Glomerular visceral epithelial cell (primary cell): ENCODE results near the gene F8A1.
"Not testable (repeated sequence)": the region's sequence is repeated elsewhere in the genome, so short reads cannot be mapped to it uniquely, and the experiment has no call there.

ENCODE experiments used
- DNase-seq: peaks from one replicate; pipeline ENCODE4 v3.0.0-alpha.2; 2016; ENCODE audit errors: extremely low spot score

F8A1 gene

DNA sequence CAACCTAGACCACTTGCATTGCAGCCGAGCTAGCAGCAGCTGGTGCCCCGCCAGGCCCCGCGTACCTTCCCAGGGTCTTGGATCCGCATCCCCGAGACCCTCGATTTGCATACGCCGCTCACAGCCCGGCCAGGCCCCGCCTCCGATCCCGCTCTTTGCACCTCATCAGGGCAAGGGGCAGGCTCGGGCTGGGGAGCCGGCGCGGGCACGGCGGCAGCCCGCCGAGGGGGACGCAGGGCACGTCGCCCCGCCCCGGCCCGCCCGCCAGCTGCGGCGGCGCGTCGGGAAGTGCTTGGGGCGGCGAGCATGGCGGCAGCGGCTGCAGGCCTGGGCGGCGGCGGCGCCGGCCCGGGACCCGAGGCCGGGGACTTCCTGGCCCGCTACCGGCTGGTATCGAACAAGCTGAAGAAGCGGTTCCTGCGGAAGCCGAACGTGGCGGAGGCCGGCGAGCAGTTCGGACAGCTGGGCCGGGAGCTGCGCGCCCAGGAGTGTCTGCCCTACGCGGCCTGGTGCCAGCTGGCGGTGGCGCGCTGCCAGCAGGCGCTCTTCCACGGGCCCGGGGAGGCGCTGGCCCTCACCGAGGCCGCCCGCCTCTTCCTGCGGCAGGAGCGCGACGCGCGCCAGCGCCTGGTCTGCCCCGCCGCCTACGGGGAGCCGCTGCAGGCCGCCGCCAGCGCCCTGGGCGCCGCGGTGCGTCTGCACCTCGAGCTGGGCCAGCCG lies at the start of gene F8A1:
TSS of gene F8A1 (plus strand) at position 287 of the 720 bp plus-strand sequence. CDS start at position 307, 20 bp downstream.
- DNase-seq = not testable (repeated sequence)

DNA sequence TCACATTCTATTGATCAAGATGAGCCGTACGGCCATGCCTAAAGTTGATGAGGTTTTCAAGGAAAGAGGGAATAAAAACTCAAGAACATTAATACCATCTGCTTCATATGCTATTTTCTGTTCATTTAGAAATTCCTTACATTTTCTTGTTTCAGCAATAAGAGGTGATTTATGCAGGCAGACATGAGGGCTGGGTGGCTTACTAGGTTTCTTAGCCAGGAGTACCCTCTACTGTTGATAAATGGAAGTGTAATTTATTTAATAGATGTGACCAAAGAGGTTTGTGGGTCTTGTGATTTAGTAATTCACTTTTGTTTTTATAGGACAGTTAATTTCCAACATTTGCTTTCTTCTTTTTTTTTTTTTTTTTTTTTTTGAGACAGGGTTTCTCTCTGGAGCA lies 45.3 kb upstream of the F8A1 start:
- peak; percentile 49 for DNase-seq

DNA sequence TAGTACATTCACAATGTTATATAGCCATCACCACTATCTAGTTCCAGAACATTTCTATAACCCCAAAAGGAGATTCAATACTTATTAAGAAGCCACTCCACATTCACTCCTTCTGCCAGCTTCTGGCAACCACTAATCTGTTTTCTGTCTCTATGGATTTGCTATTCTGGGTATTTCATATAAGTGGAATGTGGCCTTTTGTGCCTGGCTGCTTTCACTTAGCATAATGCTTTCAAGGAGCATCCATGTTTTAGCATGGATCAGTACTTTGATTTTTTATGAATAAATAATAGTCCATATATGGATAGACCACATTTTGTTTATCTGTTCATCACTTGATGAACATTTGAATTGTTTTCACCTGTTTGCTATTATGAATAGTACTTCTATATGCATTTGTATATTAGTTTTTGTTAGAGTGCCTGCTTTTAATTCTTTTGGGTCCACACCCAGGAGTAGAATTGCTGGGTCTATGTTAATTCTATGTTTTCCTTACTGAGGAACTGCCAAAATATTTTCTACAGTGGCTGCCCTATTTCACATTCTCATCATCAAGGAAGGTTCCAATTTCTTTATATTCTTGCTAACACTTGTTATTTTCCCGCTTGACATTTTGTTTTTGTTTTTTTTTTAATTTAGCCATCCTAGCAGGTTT lies 35.1 kb upstream of the F8A1 start:
- no peak for DNase-seq

DNA sequence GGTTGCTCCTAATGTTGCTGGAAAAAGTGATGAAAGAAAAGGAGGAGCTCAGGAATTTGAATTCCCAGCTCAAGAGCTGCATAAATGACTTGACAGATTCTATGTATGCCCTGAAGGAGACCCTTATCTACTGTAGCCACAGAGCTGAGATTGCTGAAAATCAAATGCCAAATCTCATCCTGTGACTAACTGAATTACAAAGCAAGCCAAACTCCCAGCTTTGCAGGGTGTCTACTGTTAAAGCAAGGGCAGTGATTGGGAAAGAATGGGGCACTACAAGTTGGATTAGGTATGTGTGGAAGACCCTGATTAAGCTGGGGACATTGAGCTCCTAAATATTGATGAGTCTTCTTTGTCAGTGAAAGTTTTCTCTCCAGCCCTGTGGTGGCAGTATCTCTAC lies 30.9 kb upstream of the F8A1 start:
- DNase-seq = no peak

DNA sequence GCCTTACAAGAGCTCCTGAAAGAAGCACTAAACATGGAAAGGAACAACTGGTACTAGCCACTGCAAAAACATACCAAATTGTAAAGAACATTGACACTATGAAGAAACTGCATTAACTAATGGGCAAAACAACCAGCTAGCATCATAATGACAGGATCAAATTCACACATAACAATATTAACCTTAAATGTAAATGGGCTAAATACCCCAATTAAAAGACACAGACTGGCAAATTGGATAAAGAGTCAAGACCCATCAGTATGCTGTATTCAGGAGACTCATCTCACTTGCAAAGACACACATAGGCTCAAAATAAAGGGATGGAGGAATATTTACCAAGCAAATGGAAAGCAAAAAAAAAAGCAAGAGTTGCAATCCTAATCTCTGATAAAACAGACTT lies 17.6 kb upstream of the F8A1 start:
- not testable (repeated sequence) for DNase-seq

DNA sequence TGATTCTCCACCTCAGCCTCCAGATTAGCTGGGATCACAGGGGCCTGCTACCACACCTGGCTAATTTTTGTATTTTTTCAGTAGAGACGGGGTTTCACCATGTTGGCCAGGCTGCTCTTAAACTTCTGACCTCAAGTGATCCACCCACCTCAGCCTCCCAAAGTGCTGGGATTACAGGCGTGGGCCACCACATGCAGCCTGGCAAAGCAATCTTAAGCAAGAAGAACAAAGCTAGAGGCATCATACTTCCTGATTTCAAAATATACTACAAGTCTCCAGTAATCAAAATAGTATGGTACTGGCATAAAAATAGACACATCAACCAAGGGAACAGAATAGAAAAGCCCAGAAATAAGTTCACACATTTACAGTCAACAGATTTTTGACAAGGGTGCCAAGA lies 12.8 kb upstream of the F8A1 start:
- DNase-seq = no peak

DNA sequence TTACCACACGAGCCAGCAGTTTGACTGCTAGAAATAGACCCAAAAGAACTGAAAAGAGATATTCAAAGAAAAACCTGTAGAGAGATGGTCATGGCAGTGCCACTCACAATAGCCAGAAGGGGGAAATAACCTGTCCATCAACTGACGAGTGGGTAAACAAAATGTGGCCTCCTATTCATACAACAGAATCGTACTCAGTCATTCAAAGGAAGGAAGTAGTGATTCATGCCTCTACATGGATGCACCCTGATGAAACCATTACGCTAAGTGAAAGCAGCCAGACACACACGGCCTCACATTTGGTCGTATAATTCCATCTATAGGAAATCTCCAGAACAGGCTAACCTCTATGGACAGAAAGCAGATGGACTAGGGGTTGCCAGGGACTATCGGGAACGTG lies 2.1 kb upstream of the F8A1 start:
- DNase-seq = not testable (repeated sequence)

DNA sequence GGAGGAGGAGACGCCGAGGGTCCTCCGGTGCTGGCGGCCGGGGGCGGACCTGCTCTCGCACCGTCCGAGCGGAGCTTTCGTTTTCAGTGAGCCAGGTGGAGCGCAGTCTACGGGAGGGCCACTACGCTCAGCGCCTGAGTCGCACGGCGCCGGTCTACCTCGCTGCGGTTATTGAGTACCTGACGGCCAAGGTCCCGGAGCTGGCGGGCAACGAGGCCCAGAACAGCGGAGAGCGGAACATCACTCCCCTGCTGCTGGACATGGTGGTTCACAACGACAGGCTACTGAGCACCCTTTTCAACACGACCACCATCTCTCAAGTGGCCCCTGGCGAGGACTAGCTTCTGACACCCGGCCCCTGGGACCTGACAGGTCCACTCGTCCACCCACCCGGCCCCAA lies 1.1 kb upstream of the F8A1 start:
- not testable (repeated sequence) for DNase-seq

DNA sequence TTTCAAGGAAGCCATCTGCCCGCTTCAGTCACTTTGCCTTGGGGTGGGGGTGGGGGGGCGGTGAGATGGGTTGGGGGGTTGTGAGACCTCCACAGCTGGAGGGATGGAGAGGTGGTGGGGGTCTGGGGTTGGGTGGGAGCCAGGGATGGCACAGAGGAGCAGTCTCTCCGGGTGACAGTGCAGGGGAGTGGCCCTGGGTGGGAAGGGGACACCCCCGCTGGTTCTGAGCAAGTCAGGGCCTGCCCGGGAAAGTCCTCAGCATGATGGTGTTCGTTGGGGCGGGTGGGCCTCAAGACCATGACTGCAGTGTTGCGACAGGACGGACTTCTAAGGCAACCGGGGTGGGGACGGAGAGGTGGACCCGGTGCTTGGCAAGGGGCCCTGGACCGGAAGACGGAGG lies 606 bp upstream of the F8A1 start:
- not testable (repeated sequence) for DNase-seq

DNA sequence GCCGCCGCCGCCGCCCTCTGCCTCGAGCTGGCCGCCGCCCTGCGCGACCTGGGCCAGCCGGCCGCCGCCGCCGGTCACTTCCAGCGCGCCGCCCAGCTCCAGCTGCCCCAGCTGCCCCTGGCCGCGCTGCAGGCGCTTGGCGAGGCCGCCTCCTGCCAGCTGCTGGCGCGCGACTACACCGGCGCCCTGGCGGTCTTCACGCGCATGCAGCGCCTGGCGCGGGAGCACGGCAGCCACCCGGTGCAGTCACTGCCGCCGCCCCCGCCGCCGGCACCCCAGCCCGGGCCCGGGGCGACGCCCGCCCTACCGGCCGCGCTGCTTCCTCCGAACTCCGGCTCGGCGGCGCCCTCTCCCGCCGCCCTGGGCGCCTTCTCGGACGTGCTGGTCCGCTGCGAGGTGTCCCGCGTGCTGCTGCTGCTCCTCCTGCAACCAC lies 650 bp downstream of the F8A1 start:
- DNase-seq = not testable (repeated sequence)

DNA sequence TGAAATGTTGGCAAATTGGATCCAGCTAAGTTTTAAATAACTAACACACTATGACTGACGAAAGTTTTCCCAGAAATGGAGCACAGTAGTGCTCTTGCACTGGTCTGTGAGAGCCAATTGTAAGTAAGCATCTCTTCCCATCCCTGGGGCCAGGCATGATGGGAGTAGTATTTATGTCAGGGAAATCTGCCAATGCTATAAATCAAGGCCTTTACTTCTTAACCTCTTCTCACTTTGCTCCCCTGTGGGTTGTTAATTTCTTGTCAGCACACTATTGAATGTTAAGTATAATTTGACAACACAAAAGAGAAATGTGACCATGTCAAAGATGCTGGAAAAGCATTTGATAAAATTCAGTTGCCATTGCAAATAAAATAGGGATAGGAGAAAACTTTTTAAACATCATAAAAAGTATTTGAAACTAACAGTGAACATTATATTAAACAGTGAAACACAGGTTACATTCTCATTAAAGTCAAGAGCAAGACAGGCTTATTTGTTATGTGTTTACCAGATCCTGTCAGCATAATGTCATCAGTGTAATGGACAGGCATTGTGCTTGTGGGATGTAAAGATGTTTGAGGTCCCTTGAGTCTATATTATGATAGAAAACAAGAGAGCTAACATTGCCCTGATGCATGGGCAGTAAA lies 5.0 kb downstream of the F8A1 start:
- no peak for DNase-seq

DNA sequence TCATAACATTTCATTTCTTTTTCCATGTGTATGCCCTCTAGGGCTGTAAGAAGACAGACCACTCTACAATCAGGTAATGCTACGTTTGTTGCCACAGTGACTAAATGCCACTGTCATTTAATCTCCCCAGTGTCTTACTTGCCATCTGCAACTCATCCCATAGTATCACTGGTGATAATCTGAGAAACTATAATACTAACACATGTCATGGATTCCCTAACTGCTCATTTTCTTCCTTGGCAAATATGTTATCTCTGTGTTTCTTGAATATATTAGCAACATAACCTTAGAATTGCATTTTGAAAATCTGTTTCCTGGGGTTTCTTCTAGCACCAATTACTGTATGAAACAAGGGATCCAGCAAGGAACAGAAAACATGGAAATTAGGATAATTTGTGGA lies 6.1 kb downstream of the F8A1 start:
- no peak for DNase-seq

DNA sequence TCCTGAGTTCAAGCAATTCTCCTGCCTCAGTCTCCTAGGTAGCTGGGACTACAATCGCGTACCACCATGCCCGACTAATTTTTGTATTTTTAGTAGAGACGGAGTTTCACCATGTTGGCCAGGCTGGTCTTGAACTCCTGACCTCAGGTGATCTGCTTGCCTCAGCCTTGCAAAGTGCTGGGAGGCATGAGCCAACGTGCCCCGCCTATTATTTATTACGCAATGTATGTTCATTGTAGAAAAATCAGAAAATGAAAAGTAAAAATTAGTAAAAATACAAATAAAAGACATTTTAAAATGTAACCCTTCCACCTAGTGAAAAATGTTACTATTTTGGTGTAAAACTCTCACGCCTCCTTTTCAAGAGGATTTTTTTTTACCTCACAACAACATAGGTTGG lies 14.2 kb downstream of the F8A1 start:
- no peak for DNase-seq

DNA sequence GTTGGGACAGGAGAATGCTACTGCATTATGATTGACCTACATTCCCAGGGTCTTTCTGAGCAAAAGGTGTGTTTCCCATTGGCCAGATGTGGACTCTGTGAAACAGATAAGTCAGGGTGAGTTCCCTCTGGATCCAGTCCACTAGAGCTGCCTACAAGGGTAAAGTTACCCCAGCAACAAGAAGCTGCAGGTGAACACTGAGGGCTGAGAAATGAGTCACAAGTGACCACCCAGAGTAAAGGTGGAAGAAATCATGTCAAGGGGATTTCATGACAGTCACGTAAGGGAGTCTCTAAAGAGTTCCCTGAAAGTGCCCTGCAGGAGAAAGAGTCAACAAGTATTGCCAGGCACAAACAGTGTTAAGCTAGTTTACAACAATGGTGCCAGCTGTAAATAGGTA lies 16.3 kb downstream of the F8A1 start:
- DNase-seq = no peak

DNA sequence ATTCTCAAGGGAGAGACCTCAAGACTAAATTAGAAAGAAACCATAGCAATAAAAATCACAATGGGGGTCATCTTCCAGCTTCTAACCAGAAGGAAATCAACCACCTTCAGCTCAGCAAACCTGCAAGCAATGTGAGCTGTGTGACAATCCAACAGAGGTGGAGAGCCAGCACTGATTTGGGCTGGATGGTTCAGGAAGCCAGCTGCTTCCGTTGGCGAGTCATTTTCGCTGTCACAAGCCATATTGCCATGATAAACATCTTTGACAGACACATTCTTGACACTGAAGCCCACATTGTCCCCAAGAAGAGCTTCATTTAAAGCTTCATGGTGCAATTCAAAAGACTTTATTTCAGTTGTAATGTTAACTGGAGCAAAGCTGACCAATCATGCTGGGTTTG lies 22.7 kb downstream of the F8A1 start:
- no peak for DNase-seq

DNA sequence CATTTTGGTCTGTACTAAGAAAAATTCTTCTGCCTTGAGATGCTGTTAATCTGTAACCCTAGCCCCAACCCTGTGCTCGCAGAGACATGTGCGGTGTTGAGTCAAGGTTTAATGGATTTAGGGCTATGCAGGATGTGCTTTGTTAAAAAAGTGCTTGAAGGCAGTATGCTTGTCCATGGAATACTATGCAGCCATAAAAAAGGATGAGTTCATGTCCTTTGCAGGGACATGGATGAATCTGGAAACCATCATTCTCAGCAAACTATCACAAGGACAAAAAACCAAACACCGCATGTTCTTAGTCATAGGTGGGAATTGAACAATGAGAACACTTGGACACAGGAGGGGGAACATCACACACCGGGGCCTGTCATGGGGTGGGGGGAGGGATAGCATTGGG lies 23.9 kb downstream of the F8A1 start:
- not testable (repeated sequence) for DNase-seq

DNA sequence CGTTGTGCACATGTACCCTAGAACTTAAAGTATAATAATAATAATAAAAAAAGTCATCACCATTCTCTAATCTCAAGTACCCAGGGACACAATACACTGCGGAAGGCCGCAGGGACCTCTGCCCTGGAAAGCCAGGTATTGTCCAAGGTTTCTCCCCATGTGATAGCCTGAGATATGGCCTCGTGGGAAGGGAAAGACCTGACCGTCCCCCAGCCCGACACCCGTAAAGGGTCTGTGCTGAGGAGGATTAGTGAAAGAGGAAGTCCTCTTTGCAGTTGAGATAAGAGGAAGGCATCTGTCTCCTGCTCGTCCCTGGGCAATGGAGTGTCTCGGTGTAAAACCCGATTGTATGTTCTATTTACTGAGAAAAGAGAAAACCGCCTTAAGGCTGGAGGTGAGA lies 24.4 kb downstream of the F8A1 start:
- not testable (repeated sequence) for DNase-seq

DNA sequence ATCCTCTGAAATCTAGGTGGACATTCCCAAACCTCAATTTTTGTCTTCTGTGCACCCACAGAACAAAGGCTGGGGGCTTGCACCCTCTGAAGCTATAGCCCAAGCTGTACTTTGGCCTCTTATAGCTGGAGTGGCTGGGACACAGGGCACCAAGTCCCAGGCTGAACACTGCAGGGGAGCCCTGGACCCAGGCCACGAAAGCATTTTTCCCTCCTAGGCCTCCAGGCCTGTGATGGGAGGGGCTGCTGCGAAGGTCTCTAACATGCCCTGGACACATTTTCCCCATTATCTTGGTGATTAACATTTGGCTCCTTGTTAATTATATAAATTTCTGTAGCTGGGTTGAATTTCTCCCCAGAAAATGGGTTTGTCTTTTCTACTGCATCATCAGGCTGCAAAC lies 27.9 kb downstream of the F8A1 start:
- DNase-seq = no peak

DNA sequence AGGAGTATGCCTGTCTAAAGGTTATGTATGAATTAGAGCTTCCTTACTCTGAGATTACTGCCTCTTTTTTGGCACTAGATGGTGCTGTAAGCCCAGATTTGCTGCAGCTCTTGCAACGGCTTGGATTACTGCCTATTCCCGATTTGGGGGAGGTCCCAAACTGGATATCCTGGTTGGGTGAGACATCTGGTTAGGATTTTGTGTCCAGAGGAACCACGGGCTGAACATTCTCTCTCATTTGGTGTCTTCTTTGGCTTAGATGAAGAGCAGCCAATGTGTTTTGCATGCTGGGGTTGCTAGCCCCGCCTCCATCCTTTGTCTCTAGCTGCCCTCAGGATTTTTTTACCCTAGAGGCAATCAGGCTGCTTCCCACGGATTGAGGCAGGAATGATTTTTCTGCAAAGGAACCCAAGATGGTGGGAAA lies 31.9 kb downstream of the F8A1 start:
- DNase-seq = peak; percentile 68

DNA sequence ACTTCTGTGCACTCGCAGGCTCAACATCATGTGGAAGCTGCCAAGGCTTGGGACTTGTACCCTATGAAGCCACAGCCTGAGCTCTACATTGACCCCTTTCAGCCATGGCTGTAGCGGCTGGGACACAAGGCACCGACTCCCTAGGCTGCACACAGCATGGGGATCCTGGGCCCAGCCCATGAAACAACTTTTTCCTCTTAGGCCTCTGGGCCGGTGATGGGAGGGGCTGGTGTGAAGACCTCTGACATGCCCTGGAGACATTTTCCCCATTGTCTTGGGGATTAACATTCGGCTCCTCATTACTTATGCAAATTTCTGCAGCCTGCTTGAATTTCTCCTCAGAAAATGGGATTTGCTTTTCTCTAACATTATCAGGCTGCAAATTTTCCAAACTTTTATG lies 38.6 kb downstream of the F8A1 start:
- DNase-seq = not testable (repeated sequence)
